ENCODE measurements around the gene SLC49A3.
"Not testable (repeated sequence)": the region's sequence is repeated elsewhere in the genome, so short reads cannot be mapped to it uniquely, and the experiment has no call there.

The SLC49A3 gene

DNA sequence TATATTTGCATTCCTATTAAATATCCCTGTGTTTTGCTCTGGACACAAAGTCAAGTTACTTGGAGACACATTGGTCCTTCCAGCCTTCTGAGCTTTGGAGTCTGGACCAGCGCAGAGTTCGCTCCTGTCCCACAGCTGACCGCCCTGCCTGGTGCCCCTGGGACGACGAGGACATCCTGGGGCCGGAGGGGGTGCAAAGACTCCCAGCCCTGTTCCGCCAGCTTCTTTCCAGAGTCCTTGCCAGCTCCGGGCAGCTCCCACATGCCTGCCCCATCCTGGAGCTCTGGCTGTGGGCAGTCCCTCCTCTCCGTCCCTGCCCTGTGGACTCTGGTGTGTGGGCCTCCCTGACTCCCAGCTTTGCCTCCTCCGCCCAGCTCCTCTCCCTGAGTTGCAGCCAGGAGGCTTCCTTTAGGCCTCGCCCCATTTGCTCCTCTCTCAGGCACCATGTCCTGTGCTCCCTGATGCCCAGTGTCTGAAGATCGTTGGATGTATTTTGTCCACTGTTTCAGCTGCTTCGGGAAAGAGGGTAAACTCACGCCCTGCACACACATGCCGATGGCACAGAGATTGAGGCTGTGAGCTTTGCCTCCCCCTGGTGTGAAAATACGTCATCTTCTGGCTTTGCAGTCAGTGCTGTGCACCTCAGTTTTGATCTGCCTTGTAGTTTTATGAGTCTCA lies 11.8 kb upstream of the SLC49A3 start:
- no peak for DNase-seq

DNA sequence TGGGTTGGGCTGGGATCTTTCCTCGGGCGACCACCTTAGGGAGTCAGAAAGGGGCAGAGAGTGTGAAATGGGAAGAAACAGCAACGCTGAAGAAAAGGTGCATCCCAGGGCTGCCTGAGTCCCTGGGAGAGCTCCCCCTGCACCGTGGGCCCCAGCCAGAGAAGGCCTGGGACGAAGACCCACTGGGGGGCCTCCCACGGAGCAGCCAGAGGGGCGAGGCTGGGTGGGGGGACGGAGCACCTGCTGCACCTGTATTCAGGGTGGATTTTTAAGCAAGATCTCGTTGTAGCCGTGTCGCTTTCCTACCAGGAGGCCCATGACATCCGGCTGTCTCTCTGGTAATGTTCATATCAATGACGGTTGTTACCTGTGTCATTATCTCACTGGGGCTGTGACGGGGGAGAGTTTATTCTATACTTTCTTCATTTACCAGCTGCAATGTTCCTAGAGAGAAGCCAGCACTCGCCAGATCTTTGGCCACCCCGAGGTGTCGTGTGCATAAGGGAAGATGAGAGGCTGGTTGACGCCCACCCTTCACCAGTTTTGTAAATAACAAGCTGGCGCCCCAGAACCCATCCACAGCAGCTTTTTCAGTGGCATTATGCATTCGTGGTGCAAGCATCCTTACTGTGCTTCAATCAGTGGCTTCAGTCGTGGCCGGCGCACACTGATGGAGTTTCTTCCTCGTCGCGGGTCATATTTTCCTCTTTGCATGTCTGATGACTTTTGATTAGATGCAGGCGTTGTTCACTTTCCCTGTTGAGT lies 11.0 kb upstream of the SLC49A3 start:
- no peak for DNase-seq

DNA sequence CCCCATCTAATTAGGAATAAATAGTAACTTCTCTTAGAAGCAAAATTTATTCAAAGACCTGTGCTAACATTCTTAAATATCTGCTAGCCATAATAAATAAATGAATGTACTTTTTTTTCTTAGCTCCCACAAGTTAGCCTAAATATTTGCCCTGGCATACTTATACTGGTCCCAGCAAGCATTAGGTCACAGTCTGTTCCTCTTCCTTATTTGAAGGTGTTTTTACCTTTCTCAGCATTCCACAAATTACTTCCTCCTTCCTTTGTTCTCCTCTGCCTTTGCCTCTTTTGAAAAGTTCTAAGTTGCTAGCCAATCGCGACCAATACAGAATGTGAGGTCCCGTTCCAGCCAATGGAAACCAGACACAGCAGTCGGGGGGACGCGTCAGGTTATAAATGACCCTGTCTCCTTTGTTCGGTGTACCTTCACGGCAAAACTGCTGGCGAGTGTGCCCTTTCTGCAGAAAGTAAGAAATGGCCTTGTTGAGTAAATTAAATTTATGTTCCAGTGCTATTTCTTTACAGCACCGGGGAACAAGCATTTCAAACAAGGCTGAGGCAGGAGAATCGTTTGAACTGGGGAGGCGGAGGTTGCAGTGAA lies 5.5 kb upstream of the SLC49A3 start:
- DNase-seq, result not testable (repeated sequence)

- no peak for DNase-seq
These were observed 4.0 kb upstream of the SLC49A3 start for GRCh38 chr4:692771-693554.

DNA sequence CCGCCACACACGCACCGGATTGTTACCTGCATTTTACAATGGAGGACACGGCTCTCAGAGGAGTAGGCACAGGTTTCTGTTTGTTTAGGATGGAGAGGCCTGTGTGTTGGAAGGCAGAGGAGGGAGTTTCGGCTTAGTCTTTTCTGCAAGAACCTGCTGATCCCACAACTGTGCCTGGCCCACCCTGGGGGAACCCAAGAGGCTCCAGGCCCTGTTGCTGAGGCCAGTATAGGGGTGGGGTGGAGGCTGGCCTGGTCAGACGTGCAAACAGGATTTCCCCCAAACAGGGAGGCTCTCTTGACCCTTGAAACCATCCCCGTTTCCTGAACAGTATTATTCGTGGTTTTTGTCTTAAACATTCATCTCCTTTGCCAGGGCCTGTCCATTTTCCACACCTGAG lies 772 bp upstream of the SLC49A3 start:
- no peak for DNase-seq

DNA sequence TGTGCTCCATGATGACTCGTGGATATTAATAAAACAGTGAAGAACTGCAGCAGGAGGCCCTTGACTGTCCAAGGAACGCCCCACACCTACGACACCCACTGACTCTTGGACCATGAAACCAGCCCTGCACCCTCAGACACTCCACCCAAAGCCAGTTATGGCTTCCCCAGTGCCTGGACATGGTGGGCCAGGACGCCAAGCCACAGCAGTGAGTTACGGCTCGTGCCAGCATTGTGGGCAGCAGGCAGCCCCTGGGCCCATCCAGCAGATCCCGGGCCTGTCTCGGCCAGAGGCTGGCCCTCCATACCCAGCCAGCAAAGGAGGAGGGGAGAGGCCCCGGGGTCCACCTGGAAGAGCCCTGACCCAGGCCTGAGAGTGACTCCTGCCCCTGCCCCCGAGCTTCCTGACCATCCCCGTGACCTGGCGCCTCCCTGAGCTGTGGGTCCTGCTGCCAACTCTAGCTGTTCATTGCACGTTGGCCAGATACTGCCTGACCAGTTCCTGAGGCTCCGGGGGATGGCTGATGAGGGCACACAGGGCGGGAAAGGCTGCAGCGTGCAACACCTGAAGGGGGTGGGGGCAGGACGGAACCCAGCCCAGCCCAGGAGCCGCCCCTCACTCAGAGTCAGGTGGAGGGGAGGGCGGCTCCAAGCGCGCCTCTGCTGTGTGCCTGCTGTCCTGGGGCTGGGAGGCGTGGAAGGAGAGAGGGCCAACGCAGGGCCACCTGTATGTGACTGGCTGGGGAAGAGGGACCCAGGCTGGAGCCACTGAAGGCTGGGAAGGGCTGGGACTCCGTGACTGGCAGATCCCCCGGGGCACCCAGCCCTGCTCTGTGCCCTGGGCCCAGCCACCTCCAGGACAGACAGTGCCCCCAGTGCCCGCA lies 739 bp downstream of the SLC49A3 start:
- DNase-seq, result no peak

- DNase-seq, result peak; percentile 36
These were observed 1.6 kb downstream of the SLC49A3 start for GRCh38 chr4:687048-687970.

DNA sequence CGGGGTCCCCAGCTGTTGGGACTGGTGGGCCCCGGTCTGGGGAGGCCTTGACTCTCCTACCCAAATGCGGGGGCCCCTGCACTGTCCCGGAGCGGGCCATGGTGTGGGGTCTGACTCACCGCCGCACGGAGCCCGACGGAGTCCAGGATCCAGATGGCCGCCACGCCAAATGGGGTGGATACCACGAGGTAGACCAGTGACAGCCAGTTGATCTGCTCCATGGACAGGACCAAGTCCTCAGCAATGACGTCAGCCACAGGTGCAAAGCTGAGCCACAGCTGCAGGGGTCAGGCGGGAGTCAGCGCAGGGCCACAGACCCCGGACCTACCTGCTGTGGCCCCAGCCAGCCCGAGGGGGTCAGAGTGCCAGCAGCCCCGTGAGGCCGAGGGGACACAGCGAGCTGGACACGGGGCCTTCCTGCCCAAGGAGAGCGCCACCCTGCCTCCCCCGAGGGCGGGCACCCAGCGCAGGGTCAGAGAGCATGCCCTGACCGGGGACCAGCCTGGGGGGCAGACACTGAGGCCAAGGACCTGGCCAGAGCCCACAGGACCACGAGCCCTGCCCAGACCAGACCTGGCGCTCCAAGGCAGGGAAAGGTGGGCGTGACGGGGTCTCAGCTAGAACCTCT lies 2.4 kb downstream of the SLC49A3 start:
- peak; percentile 35 for DNase-seq

- no peak for DNase-seq
These were observed 3.1 kb downstream of the SLC49A3 start for GRCh38 chr4:685679-686412.

GRCh38 chr4:684623-685327 lies 4.2 kb downstream of the SLC49A3 start:
- peak; percentile 33 for DNase-seq

GRCh38 chr4:683982-684622 lies 4.8 kb downstream of the SLC49A3 start:
- DNase-seq, result peak; percentile 64

- DNase-seq, result peak; percentile 32
These were observed 5.6 kb downstream of the SLC49A3 start for GRCh38 chr4:683247-683897.

- DNase-seq, result peak; percentile 43
These were observed 6.3 kb downstream of the SLC49A3 start for GRCh38 chr4:682490-683172.

GRCh38 chr4:681736-682451 lies 7.1 kb downstream of the SLC49A3 start:
- DNase-seq, result peak; percentile 42

DNA sequence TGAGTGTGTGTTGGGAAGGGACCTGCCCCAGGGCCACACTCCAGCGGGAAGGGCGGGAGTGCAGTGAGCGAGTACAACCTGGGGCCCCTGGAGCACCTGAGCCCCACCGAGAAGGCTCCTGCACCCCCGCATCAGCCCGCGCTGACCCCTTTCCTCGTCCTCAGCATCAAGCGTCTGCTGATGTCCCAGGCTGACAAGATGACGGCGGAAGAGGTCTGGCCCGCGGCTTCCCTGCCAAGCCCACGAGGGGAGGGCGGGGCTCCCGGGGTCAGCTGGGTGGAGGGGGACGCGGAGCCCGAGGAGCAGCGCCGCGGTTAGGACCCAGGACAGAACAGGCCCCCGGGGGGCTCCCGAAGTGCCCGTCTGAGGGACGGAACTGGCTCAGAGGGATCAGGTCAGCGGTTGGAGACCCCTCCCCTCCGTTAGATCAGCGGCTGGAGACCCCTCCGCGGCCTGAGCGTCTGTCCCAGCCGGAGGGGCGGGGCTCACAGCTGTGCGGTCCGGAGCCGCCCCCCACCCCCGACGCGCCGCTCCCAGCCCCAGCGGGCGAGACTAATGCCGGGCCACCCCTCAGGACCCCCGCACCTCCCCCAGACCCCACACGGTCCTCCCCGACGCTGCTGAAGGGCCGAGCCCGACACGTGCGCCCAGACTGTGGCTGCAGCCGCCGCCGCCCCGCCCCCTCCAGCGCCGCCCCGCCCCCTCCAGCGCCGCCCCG lies 7.9 kb downstream of the SLC49A3 start:
- DNase-seq, result peak; percentile 77

GRCh38 chr4:680551-680927 lies 8.4 kb downstream of the SLC49A3 start:
- DNase-seq, result no peak

All from left hindlimb (tissue), 1 donor.